Left kidney (tissue), 8 donors: ENCODE measurements around the gene CACYBP. TPM values are rescaled to one million over a fixed set of nuclear protein-coding genes. Genes with fewer than 3 reads are reported as not detected.

ENCODE experiments used
- DNase-seq: peaks from one replicate; pipeline ENCODE4 v3.0.0-alpha.2; 2013
- long read RNA-seq, 8 donors: transcript quantifications; one replicate each; lab custom pipeline, GENCODE V29; 2026
- polyA plus RNA-seq: library from polyadenylated mRNA; unstranded; fragments of 120-200 nt; gene quantifications from one replicate; pipeline ENCODE4 v1.2.1, GENCODE V29; 2013; ENCODE audit not compliant: insufficient read length

The CACYBP gene, protein sequence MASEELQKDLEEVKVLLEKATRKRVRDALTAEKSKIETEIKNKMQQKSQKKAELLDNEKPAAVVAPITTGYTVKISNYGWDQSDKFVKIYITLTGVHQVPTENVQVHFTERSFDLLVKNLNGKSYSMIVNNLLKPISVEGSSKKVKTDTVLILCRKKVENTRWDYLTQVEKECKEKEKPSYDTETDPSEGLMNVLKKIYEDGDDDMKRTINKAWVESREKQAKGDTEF
- polyA plus RNA-seq: 140 TPM
- long read RNA-seq, donor 1, transcript CACYBP-207 (5 exons, 804 nt): minor isoform, 9 of 235 reads
- long read RNA-seq, donor 1, transcript CACYBP-201 (6 exons, 2,766 nt): major isoform, 65 of 235 reads
- long read RNA-seq, donor 1, transcript CACYBP-208 (2 exons, 688 nt): minor isoform, 8 of 235 reads
- long read RNA-seq, donor 1, partial matches to known transcripts: 123 of 235 reads
- long read RNA-seq, donor 1, other reads (novel, unspliced or antisense): 30 of 235 reads
- long read RNA-seq, donor 2, transcript CACYBP-201 (6 exons, 2,766 nt): major isoform, 46 of 73 reads
- long read RNA-seq, donor 2, transcript CACYBP-207 (5 exons, 804 nt): minor isoform, 12 of 73 reads
- long read RNA-seq, donor 2, partial matches to known transcripts: 0 of 73 reads
- long read RNA-seq, donor 2, other reads (novel, unspliced or antisense): 11 of 73 reads
- long read RNA-seq, donor 3, transcript CACYBP-207 (5 exons, 804 nt): minor isoform, 9 of 76 reads
- long read RNA-seq, donor 3, transcript CACYBP-201 (6 exons, 2,766 nt): major isoform, 51 of 76 reads
- long read RNA-seq, donor 3, partial matches to known transcripts: 5 of 76 reads
- long read RNA-seq, donor 3, other reads (novel, unspliced or antisense): 9 of 76 reads
- long read RNA-seq, donor 4, partial matches to known transcripts: 0 of 2 reads
- long read RNA-seq, donor 4, other reads (novel, unspliced or antisense): 0 of 2 reads
- long read RNA-seq, donor 5, transcript CACYBP-207 (5 exons, 804 nt): minor isoform, 7 of 143 reads
- long read RNA-seq, donor 5, transcript CACYBP-201 (6 exons, 2,766 nt): major isoform, 91 of 143 reads
- long read RNA-seq, donor 5, partial matches to known transcripts: 15 of 143 reads
- long read RNA-seq, donor 5, other reads (novel, unspliced or antisense): 26 of 143 reads
- long read RNA-seq, donor 6, transcript CACYBP-207 (5 exons, 804 nt): minor isoform, 9 of 83 reads
- long read RNA-seq, donor 6, transcript CACYBP-201 (6 exons, 2,766 nt): major isoform, 57 of 83 reads
- long read RNA-seq, donor 6, partial matches to known transcripts: 0 of 83 reads
- long read RNA-seq, donor 6, other reads (novel, unspliced or antisense): 12 of 83 reads
- long read RNA-seq, donor 7, transcript CACYBP-207 (5 exons, 804 nt): minor isoform, 12 of 301 reads
- long read RNA-seq, donor 7, transcript CACYBP-201 (6 exons, 2,766 nt): major isoform, 66 of 301 reads
- long read RNA-seq, donor 7, transcript CACYBP-208 (2 exons, 688 nt): minor isoform, 7 of 301 reads
- long read RNA-seq, donor 7, partial matches to known transcripts: 68 of 301 reads
- long read RNA-seq, donor 7, other reads (novel, unspliced or antisense): 146 of 301 reads
- long read RNA-seq, donor 8, transcript CACYBP-201 (6 exons, 2,766 nt): major isoform, 22 of 25 reads
- long read RNA-seq, donor 8, partial matches to known transcripts: 0 of 25 reads
- long read RNA-seq, donor 8, other reads (novel, unspliced or antisense): 0 of 25 reads

DNA sequence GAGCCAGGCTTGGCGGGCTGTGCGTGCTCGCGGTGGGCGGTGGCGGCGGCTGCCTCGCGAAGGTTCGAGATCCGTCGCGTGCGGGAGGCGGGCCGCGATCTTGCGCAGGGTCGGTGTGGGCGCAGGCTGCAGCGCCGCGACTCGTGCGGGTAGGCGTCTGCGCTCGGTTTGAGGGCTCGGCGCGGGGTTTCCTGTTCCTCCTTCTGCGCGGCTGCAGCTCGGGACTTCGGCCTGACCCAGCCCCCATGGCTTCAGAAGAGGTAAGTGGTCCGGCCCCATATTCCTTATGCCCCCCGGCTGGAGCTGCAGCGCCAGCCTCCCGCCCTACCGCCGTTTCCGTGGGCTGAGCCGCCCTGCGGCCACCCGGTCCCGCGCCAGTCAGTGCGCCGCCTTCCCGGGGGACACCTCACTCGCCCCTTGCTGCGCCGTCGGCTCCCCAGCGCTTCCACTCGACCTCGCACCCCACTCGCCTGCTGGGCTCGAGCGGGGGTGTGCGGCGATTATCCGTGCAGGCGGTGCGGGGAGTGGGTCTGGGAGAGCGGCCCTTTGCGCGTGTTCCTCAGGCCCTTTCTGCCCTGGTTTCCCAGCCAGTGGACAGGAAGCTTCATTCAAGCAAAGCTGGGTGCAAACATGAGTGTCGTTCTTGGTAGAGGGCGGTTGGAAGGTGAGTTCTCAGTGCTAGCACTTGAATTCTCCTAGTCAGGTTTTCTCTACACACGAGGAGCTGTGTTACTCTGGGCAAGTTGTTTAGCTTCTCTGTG is at the start of gene CACYBP:
Gene CACYBP, plus strand, starts transcription at position 12 of the 761 bp plus-strand sequence. Its CDS starts 234 bp downstream, at position 246.
- peak; percentile 31 for DNase-seq

GRCh38 chr1:174953285-174954072 is 46.3 kb upstream of the CACYBP start:
- DNase-seq: no peak

GRCh38 chr1:174954073-174954460 is 45.7 kb upstream of the CACYBP start:
- DNase-seq: no peak

DNA sequence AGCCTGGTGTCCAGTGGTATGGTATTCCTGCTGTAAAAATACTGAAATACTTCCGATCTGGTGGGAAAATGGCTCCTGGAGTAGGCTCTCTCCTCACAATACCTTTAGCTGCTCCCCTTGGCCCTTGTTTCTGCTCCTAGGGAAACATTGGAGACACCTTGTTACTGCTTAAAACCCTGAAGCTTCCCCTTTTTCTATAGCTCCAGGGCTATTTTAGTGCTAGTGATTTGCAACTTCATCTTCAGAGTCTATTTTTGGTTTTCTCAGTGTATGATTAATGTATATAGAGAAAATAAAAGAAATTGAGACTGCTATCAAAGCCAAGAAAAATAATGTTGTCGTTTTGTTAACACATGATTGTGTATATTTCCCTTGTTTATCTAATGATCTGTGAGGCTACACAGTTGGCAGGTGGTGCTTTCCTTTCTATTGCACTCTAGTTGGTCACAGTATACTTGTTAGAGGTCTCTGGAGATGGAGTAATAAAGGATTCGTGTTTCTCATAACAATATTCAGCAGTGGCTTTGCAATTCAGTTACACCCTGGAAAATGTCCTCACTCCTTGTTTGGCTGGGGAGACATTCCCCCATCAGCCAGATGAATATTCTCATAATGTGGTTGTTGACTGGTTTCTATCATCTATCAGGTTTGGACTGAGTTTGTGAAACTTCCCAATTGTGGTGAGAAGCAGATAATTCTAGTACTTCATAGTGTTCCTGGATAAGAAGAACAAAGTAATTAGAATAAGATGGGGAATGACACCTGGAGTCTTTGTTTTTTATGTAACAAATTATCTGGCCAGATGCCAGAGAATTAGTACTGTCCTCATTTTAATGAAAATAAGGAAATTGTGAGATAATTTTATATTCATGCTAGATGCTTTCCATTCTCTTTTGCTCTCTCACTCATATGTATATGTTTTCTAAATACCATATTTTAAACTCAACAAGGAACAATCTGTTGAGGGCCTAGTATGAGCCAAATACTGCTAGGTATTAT is 44.8 kb upstream of the CACYBP start:
- DNase-seq: no peak

GRCh38 chr1:174956086-174956485 is 43.7 kb upstream of the CACYBP start:
- no peak for DNase-seq

GRCh38 chr1:174956976-174957375 is 42.8 kb upstream of the CACYBP start:
- DNase-seq: no peak

- no peak for DNase-seq
These were observed 41.9 kb upstream of the CACYBP start for GRCh38 chr1:174957829-174958228.

- no peak for DNase-seq
These were observed 41.4 kb upstream of the CACYBP start for GRCh38 chr1:174958396-174958795.

- DNase-seq: no peak
These were observed 39.4 kb upstream of the CACYBP start for GRCh38 chr1:174960362-174960761.

GRCh38 chr1:174963529-174964125 is 36.1 kb upstream of the CACYBP start:
- DNase-seq: no peak

DNA sequence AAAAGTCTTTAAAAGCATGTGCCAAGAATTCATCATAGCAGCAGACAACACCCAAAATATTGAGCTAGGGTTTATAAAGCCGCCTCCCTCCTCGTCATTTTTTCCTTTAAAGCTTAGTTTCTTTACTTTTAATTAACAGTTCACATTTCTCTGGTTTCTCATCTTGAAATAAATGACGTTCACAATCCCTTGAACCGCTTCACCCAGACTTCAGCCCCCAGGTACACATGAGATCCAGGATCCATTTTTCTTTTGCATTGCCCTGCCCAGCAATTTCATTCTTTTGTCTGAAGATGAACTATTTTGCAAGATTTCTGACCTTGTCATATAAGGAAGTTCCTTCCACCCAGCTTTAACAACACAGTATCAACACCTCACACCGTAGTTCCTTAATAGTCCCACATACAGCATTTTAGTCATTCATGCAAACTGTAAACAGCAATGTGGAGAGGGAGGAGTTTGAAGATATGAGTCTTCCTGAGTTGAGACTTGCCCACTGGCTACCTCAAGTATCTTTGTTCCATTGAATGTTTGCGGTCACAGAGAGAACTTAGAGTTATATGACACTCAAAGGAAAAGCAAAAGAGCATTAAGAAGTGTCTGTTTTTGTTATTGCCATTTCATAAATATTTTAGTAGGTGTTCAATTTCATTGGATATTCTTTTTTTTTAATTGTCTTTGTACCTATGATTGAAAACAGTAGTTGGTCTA is 35.3 kb upstream of the CACYBP start:
- no peak for DNase-seq

DNA sequence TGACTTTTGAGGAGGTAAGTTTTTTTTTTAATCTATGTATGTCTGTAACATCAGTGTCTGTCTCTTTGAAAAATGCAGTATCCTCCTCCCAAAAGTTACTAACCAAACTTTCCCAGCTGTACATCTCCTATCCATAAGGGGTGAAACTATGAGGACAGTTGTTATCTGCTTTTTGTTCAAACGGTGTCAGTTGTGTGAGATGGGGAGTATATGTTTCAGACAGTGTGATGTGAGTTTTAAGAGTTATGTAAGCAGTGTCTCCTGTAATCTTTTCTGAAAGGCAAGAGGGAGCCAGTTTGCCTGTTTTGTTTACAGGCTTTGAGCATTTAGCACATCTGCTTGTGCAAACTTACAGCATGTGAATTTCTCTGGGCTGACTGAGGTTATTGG is 34.8 kb upstream of the CACYBP start:
- DNase-seq: no peak

- DNase-seq: no peak
These were observed 34.3 kb upstream of the CACYBP start for GRCh38 chr1:174965362-174966007.

DNA sequence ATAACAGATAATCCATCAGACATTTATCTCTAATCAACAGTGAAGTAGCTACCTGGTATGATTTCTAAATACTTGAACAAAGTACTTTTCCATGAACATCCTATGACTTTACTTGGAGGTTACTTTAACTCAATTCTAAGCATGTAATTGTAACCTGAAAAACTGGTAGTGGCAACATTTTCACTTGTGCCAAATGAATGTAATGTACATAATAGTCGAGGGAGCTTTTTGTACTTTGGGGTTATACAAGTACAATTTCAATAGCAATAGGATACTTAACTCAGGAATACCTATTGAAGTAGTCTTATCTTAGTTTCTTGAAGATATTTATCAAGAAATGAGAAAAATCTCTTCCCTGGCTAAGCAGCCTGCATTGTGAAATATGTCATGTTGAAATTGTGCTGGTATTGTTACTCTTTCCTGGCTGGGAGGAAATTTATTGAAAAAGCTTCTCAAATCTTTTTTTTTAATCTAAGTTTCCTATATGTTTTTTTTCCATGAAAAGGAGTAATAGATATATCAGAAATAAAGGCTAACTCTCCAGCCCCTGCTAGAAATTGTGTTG is 33.7 kb upstream of the CACYBP start:
- DNase-seq: no peak

GRCh38 chr1:174967845-174968705 is 31.7 kb upstream of the CACYBP start:
- no peak for DNase-seq
